NK-92 treated with Interleukin-12 subunit alpha and Interleukin-12 subunit beta, amount 100 ng/mL, for 24 hours (cell line): ENCODE data around the gene ASTE1.
"Not testable (repeated sequence)": the region's sequence is repeated elsewhere in the genome, so short reads cannot be mapped to it uniquely, and the experiment has no call there.

Experiments
- DNase-seq: peaks from one replicate; lab custom pipeline; 2025; lab: John Stamatoyannopoulos, UW

Gene ASTE1

GRCh38 chr3:131009698-131010097, 16.9 kb downstream of the ASTE1 start:
- no peak for DNase-seq

GRCh38 chr3:131008326-131008725, 18.3 kb downstream of the ASTE1 start:
- no peak for DNase-seq

- no peak for DNase-seq
Measured at GRCh38 chr3:131007782-131008181, 18.8 kb downstream of the ASTE1 start.

- DNase-seq = no peak
Measured at GRCh38 chr3:131007256-131007655, 19.4 kb downstream of the ASTE1 start.

GRCh38 chr3:131004603-131005002, 22.0 kb downstream of the ASTE1 start:
- DNase-seq = no peak

- DNase-seq = no peak
Measured at GRCh38 chr3:131001071-131001470, 25.6 kb downstream of the ASTE1 start.

GRCh38 chr3:130997289-130997688, 29.3 kb downstream of the ASTE1 start:
- DNase-seq = no peak

- no peak for DNase-seq
Measured at GRCh38 chr3:130992344-130992743, 34.3 kb downstream of the ASTE1 start.

- DNase-seq = no peak
Measured at GRCh38 chr3:130991126-130991525, 35.5 kb downstream of the ASTE1 start.

GRCh38 chr3:130990282-130990681, 36.3 kb downstream of the ASTE1 start:
- no peak for DNase-seq

GRCh38 chr3:130981469-130981868, 45.2 kb downstream of the ASTE1 start:
- DNase-seq = no peak

GRCh38 chr3:130979117-130979516, 47.5 kb downstream of the ASTE1 start:
- DNase-seq = no peak

GRCh38 chr3:130976706-130977105, 49.9 kb downstream of the ASTE1 start:
- no peak for DNase-seq

- no peak for DNase-seq
Measured at GRCh38 chr3:130975251-130975650, 51.4 kb downstream of the ASTE1 start.

- DNase-seq = no peak
Measured at GRCh38 chr3:130974201-130974600, 52.4 kb downstream of the ASTE1 start.

- no peak for DNase-seq
Measured at GRCh38 chr3:130973406-130973805, 53.2 kb downstream of the ASTE1 start.

- not testable (repeated sequence) for DNase-seq
Measured at GRCh38 chr3:130972592-130972991, 54.0 kb downstream of the ASTE1 start.

GRCh38 chr3:130971208-130971607, 55.4 kb downstream of the ASTE1 start:
- DNase-seq = no peak

- no peak for DNase-seq
Measured at GRCh38 chr3:130969621-130970020, 57.0 kb downstream of the ASTE1 start.

- DNase-seq = no peak
Measured at GRCh38 chr3:130968221-130968620, 58.4 kb downstream of the ASTE1 start.

GRCh38 chr3:130967281-130967680, 59.3 kb downstream of the ASTE1 start:
- no peak for DNase-seq

GRCh38 chr3:130963878-130964277, 62.7 kb downstream of the ASTE1 start:
- no peak for DNase-seq
